ENCODE measurements around the gene LMNB1. TPM values are rescaled to one million over a fixed set of nuclear protein-coding genes. Genes with fewer than 3 reads are reported as not detected.

The LMNB1 gene
- total RNA-seq, 2 donors from 2014 or later: 185 to 205 TPM

DNA sequence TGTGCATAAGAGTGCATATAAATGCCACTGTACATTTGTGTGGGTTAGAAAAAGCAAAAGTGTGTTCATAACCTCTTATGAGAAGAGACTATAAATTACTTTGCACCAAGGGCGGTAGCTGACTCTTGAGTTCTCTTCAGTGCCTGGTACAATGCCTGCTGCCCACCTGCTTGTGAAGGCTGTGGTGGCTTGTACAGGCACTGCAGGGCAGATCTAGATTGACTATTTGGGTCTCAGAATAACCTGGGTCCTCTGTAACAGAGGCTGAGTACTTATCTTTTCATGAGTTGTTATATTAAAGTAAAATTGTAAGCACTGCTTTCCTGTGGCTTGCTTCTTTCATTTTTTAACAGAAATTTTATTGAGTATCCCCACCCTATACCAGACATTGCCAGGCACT, 22.8 kb downstream of the LMNB1 start:
- no peak overlapping the region for H3K4me3 Mint-ChIP-seq
- 98% methylated on average over 1 of the region's 1 CpG; no CpG with 5 or more reads in 1 of the 2 experiments for WGBS, 2 experiments (ENCODE audit: insufficient coverage in 1 of 2, insufficient read length in 1 of 2)
- H3K36me3 Mint-ChIP-seq (ENCODE audit: low read depth): peaks cover 28% of the 10 kb centered on the region
- H3K27me3 Mint-ChIP-seq (ENCODE audit: insufficient read depth): no peaks in the 10 kb centered on the region
- DNase-seq: no peak
- Histone ChIP-seq H3K27me3 (ENCODE audit: control insufficient read depth, insufficient read depth, low read length, poor library complexity, severe bottlenecking) (no peaks in the 10 kb centered on the region), H3K36me3 (ENCODE audit: control insufficient read depth, insufficient read depth, low read length) (peaks cover 33% of the 10 kb centered on the region), H3K9me3 (ENCODE audit: control insufficient read depth, low read length) (peaks cover 5% of the 10 kb centered on the region), H3K4me1 (ENCODE audit: control insufficient read depth, insufficient read depth, low read length) (no peaks in the 10 kb centered on the region), H3K27ac (ENCODE audit: low read depth, low read length) (no peak overlapping the region), H3K9ac (ENCODE audit: extremely low read depth, low read length, poor library complexity, severe bottlenecking) (no peak overlapping the region), H3K4me3 (ENCODE audit: low read length) (no peak overlapping the region)
- TF ChIP-seq, protein P1, sequence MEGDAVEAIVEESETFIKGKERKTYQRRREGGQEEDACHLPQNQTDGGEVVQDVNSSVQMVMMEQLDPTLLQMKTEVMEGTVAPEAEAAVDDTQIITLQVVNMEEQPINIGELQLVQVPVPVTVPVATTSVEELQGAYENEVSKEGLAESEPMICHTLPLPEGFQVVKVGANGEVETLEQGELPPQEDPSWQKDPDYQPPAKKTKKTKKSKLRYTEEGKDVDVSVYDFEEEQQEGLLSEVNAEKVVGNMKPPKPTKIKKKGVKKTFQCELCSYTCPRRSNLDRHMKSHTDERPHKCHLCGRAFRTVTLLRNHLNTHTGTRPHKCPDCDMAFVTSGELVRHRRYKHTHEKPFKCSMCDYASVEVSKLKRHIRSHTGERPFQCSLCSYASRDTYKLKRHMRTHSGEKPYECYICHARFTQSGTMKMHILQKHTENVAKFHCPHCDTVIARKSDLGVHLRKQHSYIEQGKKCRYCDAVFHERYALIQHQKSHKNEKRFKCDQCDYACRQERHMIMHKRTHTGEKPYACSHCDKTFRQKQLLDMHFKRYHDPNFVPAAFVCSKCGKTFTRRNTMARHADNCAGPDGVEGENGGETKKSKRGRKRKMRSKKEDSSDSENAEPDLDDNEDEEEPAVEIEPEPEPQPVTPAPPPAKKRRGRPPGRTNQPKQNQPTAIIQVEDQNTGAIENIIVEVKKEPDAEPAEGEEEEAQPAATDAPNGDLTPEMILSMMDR (conservative IDR thresholded peaks at IDR 0.05): no peak
- H3K9me3 Mint-ChIP-seq: peaks cover 6% of the 10 kb centered on the region
- peaks cover 4% of the 10 kb centered on the region for H3K4me1 Mint-ChIP-seq
- peak overlapping the region; percentile 41 for H3K27ac Mint-ChIP-seq

DNA sequence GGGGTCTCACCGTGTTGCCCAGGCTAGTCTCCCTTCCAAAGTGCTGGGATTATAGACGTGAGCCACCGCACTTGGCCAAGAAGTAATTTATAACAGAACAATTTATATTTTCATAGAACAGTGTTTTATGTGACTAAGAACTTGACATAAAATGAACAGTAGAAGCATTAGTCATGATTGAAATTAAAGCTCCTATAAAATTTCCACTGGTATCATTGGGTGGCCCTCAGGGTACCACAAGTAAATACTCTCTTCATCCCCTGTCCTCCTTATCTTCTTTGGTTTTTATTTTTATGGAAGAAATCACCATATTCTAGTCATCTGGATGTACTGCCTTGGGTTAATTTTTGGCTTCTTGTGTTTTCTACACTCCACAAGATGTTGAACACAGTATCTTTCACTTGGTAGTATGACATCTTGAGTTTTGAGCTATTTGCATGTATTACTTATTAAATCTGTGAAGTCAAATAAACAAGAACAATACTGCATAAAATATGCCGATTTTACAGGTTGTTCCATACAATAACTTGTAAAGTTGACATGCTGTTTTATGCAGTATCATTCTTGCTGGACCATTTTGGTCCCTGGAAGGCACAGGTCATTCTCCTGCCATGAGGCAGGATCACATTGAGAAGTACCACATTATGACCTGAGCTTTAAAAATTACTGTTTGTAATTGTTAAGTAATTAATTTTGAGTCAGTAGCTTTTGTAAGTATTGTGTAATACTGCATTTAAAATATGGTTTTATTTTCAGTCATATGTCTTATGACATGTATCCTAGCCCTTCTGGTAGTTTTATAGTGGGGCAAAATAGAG, 24.4 kb downstream of the LMNB1 start:
- TF ChIP-seq, protein P1 (conservative IDR thresholded peaks at IDR 0.05): no peak
- Mint-ChIP-seq H3K4me1 (peaks cover 4% of the 10 kb centered on the region), H3K4me3 (no peak overlapping the region), H3K36me3 (ENCODE audit: low read depth) (peaks cover 42% of the 10 kb centered on the region), H3K9me3 (peaks cover 6% of the 10 kb centered on the region), H3K27ac (no peak overlapping the region), H3K27me3 (ENCODE audit: insufficient read depth) (no peaks in the 10 kb centered on the region)
- WGBS, 2 experiments (ENCODE audit: insufficient coverage in 1 of 2, insufficient read length in 1 of 2): 85% methylated on average over 2 of the region's 4 CpGs; no CpG with 5 or more reads in 1 of the 2 experiments
- Histone ChIP-seq H3K36me3 (ENCODE audit: control insufficient read depth, insufficient read depth, low read length) (peaks cover 45% of the 10 kb centered on the region), H3K4me1 (ENCODE audit: control insufficient read depth, insufficient read depth, low read length) (no peaks in the 10 kb centered on the region), H3K27ac (ENCODE audit: low read depth, low read length) (no peak overlapping the region), H3K9ac (ENCODE audit: extremely low read depth, low read length, poor library complexity, severe bottlenecking) (no peak overlapping the region), H3K27me3 (ENCODE audit: control insufficient read depth, insufficient read depth, low read length, poor library complexity, severe bottlenecking) (no peaks in the 10 kb centered on the region), H3K4me3 (ENCODE audit: low read length) (no peak overlapping the region), H3K9me3 (ENCODE audit: control insufficient read depth, low read length) (peaks cover 10% of the 10 kb centered on the region)
- no peak for DNase-seq

DNA sequence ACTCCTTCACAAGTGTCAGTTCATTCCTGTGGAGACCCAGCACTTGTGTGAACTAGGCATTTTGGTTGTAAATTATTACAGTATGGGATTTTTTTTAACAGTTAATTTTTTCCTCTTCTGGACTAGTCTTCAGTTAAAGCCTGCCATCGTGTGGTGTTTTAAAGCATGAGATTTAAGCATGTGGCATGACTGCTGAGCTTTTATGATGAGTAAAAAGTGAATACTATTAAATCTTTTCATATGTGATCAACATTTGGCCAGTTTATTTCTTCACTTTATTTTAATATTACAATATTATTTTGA, 25.0 kb downstream of the LMNB1 start:
- Histone ChIP-seq H3K4me1 (ENCODE audit: control insufficient read depth, insufficient read depth, low read length) (no peaks in the 10 kb centered on the region), H3K27ac (ENCODE audit: low read depth, low read length) (no peak overlapping the region), H3K4me3 (ENCODE audit: low read length) (no peak overlapping the region), H3K9me3 (ENCODE audit: control insufficient read depth, low read length) (peaks cover 10% of the 10 kb centered on the region), H3K36me3 (ENCODE audit: control insufficient read depth, insufficient read depth, low read length) (peaks cover 49% of the 10 kb centered on the region), H3K9ac (ENCODE audit: extremely low read depth, low read length, poor library complexity, severe bottlenecking) (no peak overlapping the region), H3K27me3 (ENCODE audit: control insufficient read depth, insufficient read depth, low read length, poor library complexity, severe bottlenecking) (no peaks in the 10 kb centered on the region)
- TF ChIP-seq, protein P1 (conservative IDR thresholded peaks at IDR 0.05): peak; percentile 46
- Mint-ChIP-seq H3K27me3 (ENCODE audit: insufficient read depth) (no peaks in the 10 kb centered on the region), H3K9me3 (peaks cover 6% of the 10 kb centered on the region), H3K27ac (no peak overlapping the region), H3K36me3 (ENCODE audit: low read depth) (peaks cover 46% of the 10 kb centered on the region), H3K4me3 (no peak overlapping the region), H3K4me1 (peaks cover 4% of the 10 kb centered on the region)
- WGBS, 2 experiments (ENCODE audit: insufficient coverage in 1 of 2, insufficient read length in 1 of 2): 82% methylated on average over 1 of the region's 1 CpG; no CpG with 5 or more reads in 1 of the 2 experiments
- DNase-seq: no peak
